GM12878 (cell line): ENCODE measurements around the gene LRTM1. TPM values are rescaled to one million over a fixed set of nuclear protein-coding genes. Genes with fewer than 3 reads are reported as not detected.

Experiments
- ATAC-seq: fragments of 200-7000 bp; cut with Tn5 transposase; 3 replicates; pipeline ENCODE4 v1.9.1; 2020; ENCODE audit warnings: mild to moderate bottlenecking, moderate library complexity
- BruUV-seq: library from RNA; stranded (reverse); fragments of 400-500 nt; replicated peaks from 2 replicates; lab custom pipeline; 2021; lab: Mats Ljungman, UMichigan
- CTCF ChIA-PET: fragments of 300-600 bp; sonication (Branson Sonifier 250); formaldehyde crosslinking; extraction: SDS; loops from one replicate; lab custom pipeline; 2021; ENCODE audit warnings: inconsistent platforms; lab: Yijun Ruan, JAX
- POLR2A ChIA-PET: fragments of 350-600 bp; formaldehyde crosslinking; extraction: SDS; loops from one replicate; lab custom pipeline; 2021; ENCODE audit warnings: inconsistent platforms; lab: Charles Lee
- RAD21 ChIA-PET: fragments of 300-600 bp; sonication (Branson Sonifier 250); formaldehyde crosslinking; loops from one replicate; lab custom pipeline; 2023; ENCODE audit warnings: antibody characterized with exemption; ENCODE audit not compliant: unreplicated experiment; lab: Charles Lee
- SMC1A ChIA-PET: fragments of 300-600 bp; sonication (Branson Sonifier 250); formaldehyde crosslinking; loops from one replicate; lab custom pipeline; 2023; ENCODE audit not compliant: unreplicated experiment, uncharacterized antibody; lab: Charles Lee
- DNase-seq: peaks from one replicate; pipeline ENCODE4 v3.0.0-alpha.2; 2011; ENCODE audit warnings: low read depth, low spot score
- FAIRE-seq: peaks from 3 replicates; lab custom pipeline; 2011; peaks lifted over from hg19 to GRCh38; lab: Jason Lieb, UNC
- H2AFZ ChIP-seq: 2 replicates; pipeline ENCODE4 v1.6.0; 2011; ENCODE audit warnings: low read depth, low read length, control low read depth; ENCODE audit not compliant: control insufficient read depth
- H3K27ac ChIP-seq: 2 replicates; pipeline ENCODE4 v1.5.1; 2011; ENCODE audit warnings: control low read depth; ENCODE audit not compliant: control insufficient read depth, insufficient read depth
- H3K27me3 ChIP-seq, 2 experiments: replicated peaks in 1 of 2; 2 replicates each; pipeline versions ENCODE4 v1.6.0 to v1.6.1; 2011; ENCODE audit warnings: low read length in 1 of 2; ENCODE audit not compliant: control insufficient read depth in 2 of 2, insufficient read depth in 2 of 2
- H3K36me3 ChIP-seq, 2 experiments: 2 replicates each; pipeline ENCODE4 v1.5.1; 2011; ENCODE audit warnings: low read length in 1 of 2; ENCODE audit not compliant: control insufficient read depth in 2 of 2, insufficient read depth in 2 of 2
- H3K4me1 ChIP-seq: 2 replicates; pipeline ENCODE4 v1.6.1; 2011; ENCODE audit warnings: mild to moderate bottlenecking, low read length, moderate library complexity, mixed read lengths; ENCODE audit not compliant: control insufficient read depth, insufficient read depth
- H3K4me2 ChIP-seq: 2 replicates; pipeline ENCODE4 v1.6.0; 2011; ENCODE audit warnings: control low read depth; ENCODE audit not compliant: control insufficient read depth, insufficient read depth
- H3K4me3 ChIP-seq: fragments of 200-600 bp; sonication (generic); 2 replicates; pipeline ENCODE4 v1.5.1; 2016
- H3K79me2 ChIP-seq: 2 replicates; pipeline ENCODE4 v1.6.0; 2011; ENCODE audit warnings: low read length; ENCODE audit not compliant: control insufficient read depth, insufficient read depth
- H3K9ac ChIP-seq: 2 replicates; pipeline ENCODE4 v1.8.0; 2011; ENCODE audit warnings: low read length, control low read depth, mixed read lengths; ENCODE audit not compliant: control insufficient read depth, insufficient read depth
- H3K9me3 ChIP-seq: replicated peaks from 3 replicates; pipeline ENCODE4 v1.5.1; 2011; ENCODE audit warnings: mild to moderate bottlenecking, low read length; ENCODE audit not compliant: control insufficient read depth, insufficient read depth
- H4K20me1 ChIP-seq: 2 replicates; pipeline ENCODE4 v1.6.0; 2011; ENCODE audit not compliant: control insufficient read depth, insufficient read depth
- CEBPZ ChIP-seq: fragments of 150-350 bp; IDR thresholded peaks from 2 replicates; pipeline ENCODE4 v1.6.1; 2016; ENCODE audit warnings: low read depth, low read length
- CTCF ChIP-seq, 3 experiments: IDR thresholded peaks in 2 of 3; conservative IDR thresholded peaks in 1 of 3; 2 replicates each; pipeline ENCODE4 v1.5.1; 2011; ENCODE audit warnings: low read depth in 3 of 3, low read length in 3 of 3, mild to moderate bottlenecking in 3 of 3, control low read depth in 2 of 3, moderate library complexity in 2 of 3, inconsistent platforms in 1 of 3, mixed read lengths in 1 of 3; ENCODE audit not compliant: control insufficient read depth in 2 of 3, insufficient read depth in 1 of 3; ENCODE audit errors: extremely low read depth in 1 of 3
- SIX5 ChIP-seq: IDR thresholded peaks from 2 replicates; pipeline ENCODE4 v1.6.1; 2011; ENCODE audit warnings: mild to moderate bottlenecking, low read depth, low read length, moderate library complexity; ENCODE audit not compliant: severe bottlenecking
- SMAD5 ChIP-seq: IDR thresholded peaks from 2 replicates; pipeline ENCODE4 v1.6.1; 2016; ENCODE audit warnings: antibody characterized with exemption, low read depth
- WRNIP1 ChIP-seq: IDR thresholded peaks from 2 replicates; pipeline ENCODE4 v1.6.1; 2011; ENCODE audit warnings: low read depth, low read length, improper control_type of control experiment, borderline replicate concordance
- ZBTB40 ChIP-seq: fragments of 450-650 bp; IDR thresholded peaks from 2 replicates; pipeline ENCODE4 v1.6.1; 2016; ENCODE audit warnings: mild to moderate bottlenecking, moderate library complexity, borderline replicate concordance
- WGBS: methylation state at CpG from one replicate; pipeline ENCODE4 v1.1.6; 2016; ENCODE audit warnings: low lambda C conversion rate; ENCODE audit not compliant: insufficient replicate concordance, insufficient coverage; ENCODE audit errors: missing lambda C conversion rate; 5-methylcytosine and 5-hydroxymethylcytosine counted together
- in situ Hi-C: fragments of 300-500 bp; cut with MboI; formaldehyde crosslinking; loops from 9 replicates; pipeline ENCODE4 v1.14.3; 2018; ENCODE audit warnings: mixed read lengths
- intact Hi-C: fragments of 100-400 bp; cut with micrococcal nuclease; formaldehyde crosslinking; loops from one replicate; pipeline ENCODE4 v1.14.2; 2022; ENCODE audit not compliant: unreplicated experiment
- polyA plus RNA-seq, 11 experiments: library from polyadenylated mRNA; depleted of rRNA in 4 of 11; unstranded in 6 of 11; stranded (reverse) in 5 of 11; fragments of >200 nt; fragmentation: Nextera tagmentation in 4 of 11; fragmentation: Illumina TruSeq in 1 of 11; extraction: Ambion mirVana in 4 of 11; extraction: Trizol in 1 of 11; gene quantifications; 1 replicate in 1 of 11; 2 replicates in 10 of 11; pipeline versions ENCODE4 v1.2.1 to v1.2.3, GENCODE V29; 2011 to 2016; ENCODE audit warnings: inconsistent platforms in 2 of 11, missing spikeins in 2 of 11, low read depth in 1 of 11
- total RNA-seq, 4 experiments: library from RNA; depleted of rRNA in 3 of 4; stranded (reverse); fragments of >200 nt in 3 of 4; fragmentation: Illumina TruSeq in 1 of 4; extraction: Trizol in 1 of 4; gene quantifications; 2 replicates each; pipeline versions ENCODE4 v1.2.1 to v1.2.3, GENCODE V29; 2013 to 2021

Gene LRTM1
- total and polyA plus RNA-seq, 10 of the 15 experiments (the other 5 are each of a cell fraction or from before 2014, with no cell fraction given), result 0.08 TPM; not detected in 9

GRCh38 chr3:54966979-54967378, 39.1 kb upstream of the LRTM1 start:
- CTCF ChIA-PET, result no interaction called here
- SMC1A ChIA-PET, result no interaction called here
- ATAC-seq, result no peak
- in situ Hi-C loops, result no loop called here
- no peak overlapping the region for H2AFZ ChIP-seq
- no peak for DNase-seq
- H3K9me3 ChIP-seq, result no peaks in the 10 kb centered on the region
- POLR2A ChIA-PET, result no interaction called here
- H3K4me1 ChIP-seq, result no peaks in the 10 kb centered on the region
- H3K9ac ChIP-seq, result no peak overlapping the region
- RAD21 ChIA-PET, result no interaction called here
- intact Hi-C loops, result no loop called here
- 30% methylated on average over 6 of the region's 6 CpGs for WGBS
- no peak overlapping the region for H3K4me3 ChIP-seq
- H3K27me3 ChIP-seq, result no peaks in the 10 kb centered on the region
- TF ChIP-seq SIX5 (no peak), CTCF (IDR thresholded peaks at IDR 0.05 in 2 of 3, conservative IDR thresholded peaks at IDR 0.05 in 1 of 3; ENCODE audit: control insufficient read depth in 2 of 3, extremely low read depth in 1 of 3, insufficient read depth in 1 of 3, low read depth in 3 of 3, low read length in 3 of 3) (no peak), CEBPZ (no peak), ZBTB40 (no peak), WRNIP1 (no peak), SMAD5 (no peak)
- no peak overlapping the region for H3K27ac ChIP-seq
- H3K4me2 ChIP-seq, result no peak overlapping the region
- BruUV-seq, result no TSS peak
- no peaks in the 10 kb centered on the region for H3K79me2 ChIP-seq
- no peaks in the 10 kb centered on the region for H3K36me3 ChIP-seq
- no peaks in the 10 kb centered on the region for H4K20me1 ChIP-seq
- no peak for FAIRE-seq
